IMR-90 (cell line): ENCODE measurements around the gene DAAM2.

Source experiments
- CTCF ChIP-seq: conservative IDR thresholded peaks from 2 replicates; pipeline ENCODE4 v1.5.1; 2012; ENCODE audit warnings: mild to moderate bottlenecking, low read depth, low read length, improper control_type of control experiment
- FOS ChIP-seq: fragments of 150-350 bp; IDR thresholded peaks from 2 replicates; pipeline ENCODE4 v1.6.1; 2016; ENCODE audit warnings: low read depth, low read length
- MAZ ChIP-seq: IDR thresholded peaks from 2 replicates; pipeline ENCODE4 v1.6.1; 2012; ENCODE audit warnings: low read depth, mild to moderate bottlenecking, low read length, improper control_type of control experiment, moderate library complexity, borderline replicate concordance
- NFE2L2 ChIP-seq: fragments of 150-350 bp; IDR thresholded peaks from 2 replicates; pipeline ENCODE4 v1.6.1; 2016; ENCODE audit warnings: low read depth, mild to moderate bottlenecking, low read length
- POLR2A ChIP-seq: IDR thresholded peaks from 2 replicates; pipeline ENCODE4 v1.6.1; 2012; ENCODE audit warnings: mild to moderate bottlenecking, low read depth, low read length
- RFX5 ChIP-seq: IDR thresholded peaks from 2 replicates; pipeline ENCODE4 v1.8.0; 2012; ENCODE audit warnings: low read depth, mild to moderate bottlenecking, low read length, moderate library complexity
- SMC3 ChIP-seq: fragments of 150-350 bp; IDR thresholded peaks from 2 replicates; pipeline ENCODE4 v1.6.1; 2016; ENCODE audit warnings: low read depth, mild to moderate bottlenecking, antibody characterized with exemption, low read length, moderate library complexity
- TF ChIP-seq, protein P1 (sequence below): fragments of 150-350 bp; IDR thresholded peaks from 2 replicates; pipeline ENCODE4 v1.6.1; 2016; ENCODE audit warnings: low read depth, mild to moderate bottlenecking, low read length, moderate library complexity, borderline replicate concordance

DNA sequence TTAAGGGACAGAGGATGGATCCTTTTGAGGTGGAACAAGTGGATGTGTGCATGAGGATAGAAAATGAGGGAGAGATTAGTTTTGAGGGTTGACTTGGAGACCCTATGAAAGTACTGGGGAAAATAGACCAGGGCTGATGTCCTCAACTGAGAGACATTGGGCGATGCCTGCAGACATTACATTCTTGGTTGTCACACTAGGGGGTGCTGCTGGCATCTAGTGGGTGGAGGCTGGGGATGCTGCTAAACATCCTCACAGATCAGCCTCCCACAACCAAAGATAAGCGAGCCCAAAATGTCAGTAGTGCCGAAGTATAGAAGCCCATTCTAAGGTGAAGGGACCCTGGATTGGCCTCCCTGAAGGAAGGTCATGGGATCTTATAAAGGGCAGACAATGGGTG, 78.8 kb downstream of the DAAM2 start:
- TF ChIP-seq CTCF (no peak), SMC3 (no peak), RFX5 (no peak), MAZ (no peak), POLR2A (no peak), FOS (no peak), NFE2L2 (no peak)
- TF ChIP-seq, protein P1, sequence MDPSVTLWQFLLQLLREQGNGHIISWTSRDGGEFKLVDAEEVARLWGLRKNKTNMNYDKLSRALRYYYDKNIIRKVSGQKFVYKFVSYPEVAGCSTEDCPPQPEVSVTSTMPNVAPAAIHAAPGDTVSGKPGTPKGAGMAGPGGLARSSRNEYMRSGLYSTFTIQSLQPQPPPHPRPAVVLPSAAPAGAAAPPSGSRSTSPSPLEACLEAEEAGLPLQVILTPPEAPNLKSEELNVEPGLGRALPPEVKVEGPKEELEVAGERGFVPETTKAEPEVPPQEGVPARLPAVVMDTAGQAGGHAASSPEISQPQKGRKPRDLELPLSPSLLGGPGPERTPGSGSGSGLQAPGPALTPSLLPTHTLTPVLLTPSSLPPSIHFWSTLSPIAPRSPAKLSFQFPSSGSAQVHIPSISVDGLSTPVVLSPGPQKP: no peak
